Measurements from ENCODE around the gene FKBP14.

DNA sequence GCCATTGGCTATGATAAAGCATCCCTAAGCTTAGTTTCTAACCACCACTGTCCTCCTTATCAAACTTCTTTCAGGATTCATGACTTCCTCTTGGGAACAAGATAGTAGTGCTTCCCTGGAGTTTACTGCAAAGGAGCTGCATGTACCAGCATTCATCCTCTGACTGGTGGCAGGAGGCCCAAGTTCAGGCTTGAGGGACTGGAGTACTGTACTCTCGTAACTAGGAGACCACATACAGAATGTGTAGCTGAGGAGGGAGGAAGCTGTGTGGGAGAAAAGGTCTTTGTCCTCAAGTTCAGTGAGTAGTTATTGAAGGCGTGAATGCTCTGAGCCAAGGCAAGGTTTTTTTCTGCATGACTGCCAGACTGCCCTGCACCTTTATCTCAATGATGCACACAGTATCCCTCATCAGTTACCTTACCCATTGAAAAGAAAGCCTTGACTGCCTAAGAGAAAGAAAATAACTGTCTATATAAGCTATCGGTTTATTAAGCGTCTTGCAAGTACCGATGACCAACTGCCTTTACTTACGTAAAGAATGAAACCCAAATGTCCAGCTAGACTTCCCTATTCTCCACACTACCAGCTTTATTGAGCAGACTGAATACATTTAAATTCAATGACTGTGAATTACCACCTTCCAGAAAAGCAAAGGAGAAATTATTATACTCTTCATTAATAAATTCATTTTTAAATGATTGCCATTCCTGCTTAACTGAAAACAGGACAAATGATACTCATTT is 49.7 kb downstream of the FKBP14 start:
- TF ChIP-seq, protein P1, sequence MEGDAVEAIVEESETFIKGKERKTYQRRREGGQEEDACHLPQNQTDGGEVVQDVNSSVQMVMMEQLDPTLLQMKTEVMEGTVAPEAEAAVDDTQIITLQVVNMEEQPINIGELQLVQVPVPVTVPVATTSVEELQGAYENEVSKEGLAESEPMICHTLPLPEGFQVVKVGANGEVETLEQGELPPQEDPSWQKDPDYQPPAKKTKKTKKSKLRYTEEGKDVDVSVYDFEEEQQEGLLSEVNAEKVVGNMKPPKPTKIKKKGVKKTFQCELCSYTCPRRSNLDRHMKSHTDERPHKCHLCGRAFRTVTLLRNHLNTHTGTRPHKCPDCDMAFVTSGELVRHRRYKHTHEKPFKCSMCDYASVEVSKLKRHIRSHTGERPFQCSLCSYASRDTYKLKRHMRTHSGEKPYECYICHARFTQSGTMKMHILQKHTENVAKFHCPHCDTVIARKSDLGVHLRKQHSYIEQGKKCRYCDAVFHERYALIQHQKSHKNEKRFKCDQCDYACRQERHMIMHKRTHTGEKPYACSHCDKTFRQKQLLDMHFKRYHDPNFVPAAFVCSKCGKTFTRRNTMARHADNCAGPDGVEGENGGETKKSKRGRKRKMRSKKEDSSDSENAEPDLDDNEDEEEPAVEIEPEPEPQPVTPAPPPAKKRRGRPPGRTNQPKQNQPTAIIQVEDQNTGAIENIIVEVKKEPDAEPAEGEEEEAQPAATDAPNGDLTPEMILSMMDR (IDR thresholded peaks at IDR 0.05; ENCODE audit: insufficient read depth, low read depth, low read length) = no peak
- TF ChIP-seq EZH2 (IDR thresholded peaks at IDR 0.05; ENCODE audit: insufficient read depth, low read length) = no peak

All from astrocyte (in vitro differentiated cells and primary cell).